Body of pancreas (tissue), 4 donors: Measurements from ENCODE around the gene SMIM12.

ENCODE experiments used
- CTCF ChIP-seq, 7 experiments: fragments of 450-650 bp in 4 of 7; fragments of 200-600 bp in 3 of 7; sonication (generic) in 3 of 7; IDR thresholded peaks; one replicate each; pipeline ENCODE4 v1.5.1; 2016 to 2019; ENCODE audit warnings: antibody characterized with exemption in 7 of 7
- POLR2A ChIP-seq, 3 donors: fragments of 450-650 bp; IDR thresholded peaks; one replicate each; pipeline ENCODE4 v1.6.1; 2016; ENCODE audit warnings: antibody characterized with exemption in 3 of 3, mild to moderate bottlenecking in 2 of 3

DNA sequence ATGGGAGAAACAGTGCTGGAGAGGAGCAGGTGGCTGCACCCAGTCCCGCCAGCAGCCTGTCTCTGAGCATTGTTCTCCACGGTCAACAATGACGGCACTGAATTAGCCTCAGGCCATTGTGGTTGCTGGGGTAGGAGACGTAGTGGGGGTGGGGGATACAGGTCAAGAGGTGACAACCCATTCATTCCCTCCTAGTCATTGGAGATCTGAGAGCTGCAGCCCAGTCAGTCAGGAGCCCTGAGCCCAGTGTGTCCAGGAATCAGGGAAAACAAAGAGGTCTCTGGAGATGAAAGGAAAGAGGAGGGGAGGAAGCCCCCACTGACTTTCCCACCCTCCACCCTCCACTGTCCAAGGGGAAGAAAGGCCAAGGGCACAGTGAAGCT lies 15.3 kb downstream of the SMIM12 start:
- TF ChIP-seq CTCF (IDR thresholded peaks at IDR 0.05): no peak
- no peak for TF ChIP-seq POLR2A (IDR thresholded peaks at IDR 0.05)
